ENCODE data around the gene PKD2L1. TPM values are rescaled to one million over a fixed set of nuclear protein-coding genes. Genes with fewer than 3 reads are reported as not detected.
"Not testable (repeated sequence)": the region's sequence is repeated elsewhere in the genome, so short reads cannot be mapped to it uniquely, and the experiment has no call there.

The PKD2L1 gene
- polyA plus RNA-seq (2011; rRNA removed) (not detected in 2 replicates), polyA minus RNA-seq (2011; rRNA and poly(A)+ RNA removed) (not detected in 2 replicates)

GRCh38 chr10:100330079-100330478, at the start of gene PKD2L1:
Gene PKD2L1 (minus strand): TSS chr10:100330228. CDS start chr10:100330103, 125 bp downstream.
- ChIA-PET POLR2A (no interaction called here), CTCF (interaction anchor here (1.0 to 15.9 kb wide), 9 partner anchors 11 to 548 kb away, joined by 3 to 235 read pairs (median 7); no protein-coding TSS in a partner anchor)
- no peak for TF ChIP-seq CTCF (IDR thresholded peaks at IDR 0.05; ENCODE audit: insufficient read depth, low read depth, low read length)
- peaks cover 33% of the 10 kb centered on the region for H3K27me3 ChIP-seq (ENCODE audit: control insufficient read depth, insufficient read depth, low read length)
- no peaks in the 10 kb centered on the region for H3K36me3 ChIP-seq (ENCODE audit: control insufficient read depth, insufficient read depth, low read length)
- H3K4me3 ChIP-seq (ENCODE audit: low read depth, low read length), result no peak within 1 kb of the TSS
- no peak for DNase-seq (ENCODE audit: low read depth)

DNA sequence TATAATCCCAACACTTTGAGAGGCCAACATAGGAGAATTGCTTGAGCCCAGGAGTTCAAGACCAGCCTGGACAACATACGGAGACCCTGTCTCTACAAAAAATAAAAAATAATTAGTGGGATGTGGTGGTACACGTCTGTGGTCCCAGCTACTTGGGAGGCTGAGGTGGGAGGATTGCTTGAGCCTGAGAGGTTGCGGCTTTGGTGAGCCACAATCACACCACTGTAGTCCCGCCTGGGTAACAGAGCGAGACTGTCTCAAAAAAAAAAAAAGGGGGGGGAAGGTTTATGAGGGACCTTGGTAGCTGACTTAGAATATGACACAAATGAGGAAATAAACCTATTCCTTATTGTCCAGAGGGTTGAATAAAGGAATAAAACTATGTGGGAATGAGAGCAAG, 47.8 kb upstream of the PKD2L1 start:
- TF ChIP-seq CTCF (IDR thresholded peaks at IDR 0.05; ENCODE audit: insufficient read depth, low read depth, low read length), result no peak

DNA sequence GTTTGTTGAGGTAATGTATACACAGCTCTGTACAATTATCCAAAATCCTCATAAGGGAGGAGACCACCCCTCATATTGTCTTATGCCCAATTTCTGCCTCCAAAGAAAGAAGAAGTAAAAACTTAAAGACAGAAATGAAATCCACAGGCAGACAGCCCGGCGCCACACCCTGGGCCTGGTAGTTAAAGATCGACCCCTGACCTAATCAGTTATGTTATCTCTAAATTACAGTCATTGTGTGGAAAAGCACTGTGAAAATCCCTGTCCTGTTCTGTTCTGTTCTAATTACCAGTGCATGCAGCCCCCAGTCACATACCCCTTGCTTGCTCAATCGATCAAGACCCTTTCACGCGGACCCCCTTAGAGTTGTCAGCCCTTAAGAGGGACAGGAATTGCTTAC, 46.6 kb upstream of the PKD2L1 start:
- POLR2A ChIA-PET; H3K4me3 ChIP-seq (ENCODE audit: low read depth, low read length); H3K36me3 ChIP-seq (ENCODE audit: control insufficient read depth, insufficient read depth, low read length); DNase-seq (ENCODE audit: low read depth); H3K27me3 ChIP-seq (ENCODE audit: control insufficient read depth, insufficient read depth, low read length): not testable (repeated sequence)
- CTCF ChIA-PET, result interaction anchor here (0.6 kb wide), 1 partner anchor 307 kb away, joined by 3 read pairs; no protein-coding TSS in a partner anchor

More for the DNA sequence above, 47.8 kb upstream of the PKD2L1 start:
- POLR2A ChIA-PET, result interaction anchor here (0.7 kb wide), 1 partner anchor 22 kb away, joined by 5 read pairs; no protein-coding TSS in a partner anchor
- CTCF ChIA-PET, result interaction anchor here (1.2 kb wide), 1 partner anchor 56 kb away, joined by 4 read pairs; no protein-coding TSS in a partner anchor
- no peak overlapping the region for H3K4me3 ChIP-seq (ENCODE audit: low read depth, low read length)
- DNase-seq (ENCODE audit: low read depth), result no peak
- no peaks in the 10 kb centered on the region for H3K27me3 ChIP-seq (ENCODE audit: control insufficient read depth, insufficient read depth, low read length)
- H3K36me3 ChIP-seq (ENCODE audit: control insufficient read depth, insufficient read depth, low read length), result peaks cover 2% of the 10 kb centered on the region; the same call in 1 of the 2 replicates

- peak overlapping the region; percentile 51 for H3K4me3 ChIP-seq (ENCODE audit: low read depth, low read length)
- DNase-seq (ENCODE audit: low read depth); H3K27me3 ChIP-seq (ENCODE audit: control insufficient read depth, insufficient read depth, low read length); POLR2A ChIA-PET; H3K36me3 ChIP-seq (ENCODE audit: control insufficient read depth, insufficient read depth, low read length): not testable (repeated sequence)
- CTCF ChIA-PET, result interaction anchor here (0.6 to 2.1 kb wide), 3 partner anchors 10 to 108 kb away, joined by 3 to 6 read pairs (median 4); no protein-coding TSS in a partner anchor
Measured at GRCh38 chr10:100374677-100375353, 44.8 kb upstream of the PKD2L1 start.

DNA sequence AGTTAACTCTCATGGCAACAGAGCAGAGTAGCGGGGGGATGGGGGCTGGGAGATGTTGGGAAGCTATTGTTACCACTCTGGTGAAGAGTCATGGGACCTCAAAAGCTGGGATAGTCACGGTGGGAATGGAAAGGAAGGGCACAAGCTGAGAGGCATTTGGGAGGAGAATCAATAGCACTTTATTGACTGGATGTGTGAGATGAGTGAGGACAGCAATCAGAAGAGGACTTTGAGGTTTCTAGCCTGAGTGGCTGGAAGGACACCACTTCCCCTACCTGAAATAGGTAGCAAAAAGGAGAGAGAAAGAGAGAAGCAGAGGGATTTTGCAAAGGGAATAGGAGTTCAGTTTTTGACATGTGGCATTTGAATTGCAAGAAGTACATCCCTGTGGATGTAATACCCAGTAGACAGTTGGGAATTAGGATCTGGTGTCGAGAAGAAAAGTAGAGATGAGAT, 44.2 kb upstream of the PKD2L1 start:
- peak overlapping the region; percentile 51 for H3K4me3 ChIP-seq (ENCODE audit: low read depth, low read length)
- CTCF ChIA-PET, result interaction anchor here (0.6 to 2.1 kb wide), 4 partner anchors 31 to 108 kb away, joined by 3 to 6 read pairs (median 4); no protein-coding TSS in a partner anchor
- no peak for TF ChIP-seq CTCF (IDR thresholded peaks at IDR 0.05; ENCODE audit: insufficient read depth, low read depth, low read length)
- no peak for DNase-seq (ENCODE audit: low read depth)
- POLR2A ChIA-PET, result no interaction called here
- no peaks in the 10 kb centered on the region for H3K27me3 ChIP-seq (ENCODE audit: control insufficient read depth, insufficient read depth, low read length)
- H3K36me3 ChIP-seq (ENCODE audit: control insufficient read depth, insufficient read depth, low read length), result no peaks in the 10 kb centered on the region
